ENCODE results near the gene DDAH2. TPM values are rescaled to one million over a fixed set of nuclear protein-coding genes. Genes with fewer than 3 reads are reported as not detected.

The DDAH2 gene
- total RNA-seq, 1 experiment from 2014 or later, result 68.2 TPM

GRCh38 chr6:31761343-31761742 is 32.2 kb upstream of the DDAH2 start:
- H3K4me3 ChIP-seq (ENCODE audit: low read depth, low read length, poor library complexity, severe bottlenecking), result no peak overlapping the region
- DNase-seq (ENCODE audit: low spot score), result no peak
- H3K36me3 ChIP-seq (ENCODE audit: insufficient read depth, low read length, poor library complexity, severe bottlenecking), result peaks cover 59% of the 10 kb centered on the region
- ChIA-PET POLR2A (ENCODE audit: low non-redundant PET) (no interaction called here), CTCF (no interaction called here)
- no peak overlapping the region for H3K27ac ChIP-seq (ENCODE audit: low read depth, low read length, poor library complexity, severe bottlenecking)
- intact Hi-C loops (cut with micrococcal nuclease; ENCODE audit: unreplicated experiment), result no loop called here
- no peaks in the 10 kb centered on the region for H3K9me3 ChIP-seq (ENCODE audit: low read depth, low read length, poor library complexity, severe bottlenecking)
- H3K4me1 ChIP-seq (ENCODE audit: insufficient read depth, low read length, poor library complexity, severe bottlenecking), result no peaks in the 10 kb centered on the region
- H3K27me3 ChIP-seq (replicated peaks; ENCODE audit: insufficient read depth, low read depth, low read length, poor library complexity), result no peaks in the 10 kb centered on the region
- TF ChIP-seq EZH2 (IDR thresholded peaks at IDR 0.05; ENCODE audit: borderline replicate concordance, low read depth, low read length, poor library complexity, severe bottlenecking), result no peak
- no peak for TF ChIP-seq CTCF (conservative IDR thresholded peaks at IDR 0.05; ENCODE audit: low read depth, low read length)
- BruUV-seq (replicated peaks), result no TSS peak

- Histone ChIP-seq H3K36me3 (ENCODE audit: insufficient read depth, low read length, poor library complexity, severe bottlenecking) (peaks cover 59% of the 10 kb centered on the region), H3K4me3 (ENCODE audit: low read depth, low read length, poor library complexity, severe bottlenecking) (no peak overlapping the region), H3K9me3 (ENCODE audit: low read depth, low read length, poor library complexity, severe bottlenecking) (no peaks in the 10 kb centered on the region), H3K27me3 (replicated peaks; ENCODE audit: insufficient read depth, low read depth, low read length, poor library complexity) (no peaks in the 10 kb centered on the region), H3K27ac (ENCODE audit: low read depth, low read length, poor library complexity, severe bottlenecking) (no peak overlapping the region), H3K4me1 (ENCODE audit: insufficient read depth, low read length, poor library complexity, severe bottlenecking) (no peaks in the 10 kb centered on the region)
- TF ChIP-seq CTCF (conservative IDR thresholded peaks at IDR 0.05; ENCODE audit: low read depth, low read length) (no peak), EZH2 (IDR thresholded peaks at IDR 0.05; ENCODE audit: borderline replicate concordance, low read depth, low read length, poor library complexity, severe bottlenecking) (no peak)
- CTCF ChIA-PET, result no interaction called here
- no TSS peak for BruUV-seq (replicated peaks)
- POLR2A ChIA-PET (ENCODE audit: low non-redundant PET), result interaction anchor here (0.6 kb wide), 1 partner anchor 9 kb away, joined by 6 read pairs; no protein-coding TSS in a partner anchor
- intact Hi-C loops (cut with micrococcal nuclease; ENCODE audit: unreplicated experiment), result no loop called here
- DNase-seq (ENCODE audit: low spot score), result no peak
Measured at GRCh38 chr6:31760790-31761189, 31.7 kb upstream of the DDAH2 start.

DNA sequence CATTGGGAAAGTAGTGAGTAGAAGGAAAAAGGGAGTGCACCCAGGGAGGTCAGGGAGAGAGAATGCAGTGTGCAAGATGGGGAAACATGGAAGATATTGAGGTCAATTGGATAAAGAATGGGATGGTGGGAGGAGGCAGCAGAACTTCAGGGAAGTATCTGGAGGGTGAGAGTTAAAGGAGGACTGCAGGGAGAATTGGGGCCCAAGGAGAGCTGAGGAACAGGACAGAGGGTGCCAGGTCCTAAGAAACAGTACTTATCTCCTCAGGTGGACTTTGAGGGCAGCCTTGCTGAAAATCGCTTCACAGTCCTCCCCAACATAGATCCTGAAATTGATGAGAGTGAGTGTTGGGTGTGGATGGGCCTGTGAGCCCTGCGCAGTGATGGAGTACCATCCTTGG is 29.2 kb upstream of the DDAH2 start:
- Histone ChIP-seq H3K36me3 (ENCODE audit: insufficient read depth, low read length, poor library complexity, severe bottlenecking) (peaks cover 53% of the 10 kb centered on the region), H3K27me3 (replicated peaks; ENCODE audit: insufficient read depth, low read depth, low read length, poor library complexity) (no peaks in the 10 kb centered on the region), H3K27ac (ENCODE audit: low read depth, low read length, poor library complexity, severe bottlenecking) (no peak overlapping the region), H3K4me3 (ENCODE audit: low read depth, low read length, poor library complexity, severe bottlenecking) (no peak overlapping the region), H3K4me1 (ENCODE audit: insufficient read depth, low read length, poor library complexity, severe bottlenecking) (no peaks in the 10 kb centered on the region), H3K9me3 (ENCODE audit: low read depth, low read length, poor library complexity, severe bottlenecking) (no peaks in the 10 kb centered on the region)
- ChIA-PET CTCF (interaction anchor here (1.5 kb wide), 1 partner anchor 11 kb away, joined by 4 read pairs; no protein-coding TSS in a partner anchor), POLR2A (ENCODE audit: low non-redundant PET) (no interaction called here)
- DNase-seq (ENCODE audit: low spot score), result no peak
- intact Hi-C loops (cut with micrococcal nuclease; ENCODE audit: unreplicated experiment), result no loop called here
- no peak for TF ChIP-seq CTCF (conservative IDR thresholded peaks at IDR 0.05; ENCODE audit: low read depth, low read length)
- no peak for TF ChIP-seq EZH2 (IDR thresholded peaks at IDR 0.05; ENCODE audit: borderline replicate concordance, low read depth, low read length, poor library complexity, severe bottlenecking)
- no TSS peak for BruUV-seq (replicated peaks)

Data from A673 (cell line).